HCT116 (cell line): ENCODE results near the gene CYP27A1.

Experiments
- ATF3 ChIP-seq: IDR thresholded peaks from 2 replicates; pipeline ENCODE4 v1.6.1; 2012
- CEBPB ChIP-seq: IDR thresholded peaks from 2 replicates; pipeline ENCODE4 v1.6.1; 2012; ENCODE audit warnings: low read depth
- CTCF ChIP-seq, 3 experiments: fragments of 200-600 bp in 1 of 3; sonication (generic) in 1 of 3; IDR thresholded peaks in 2 of 3; conservative IDR thresholded peaks in 1 of 3; 2 replicates each; pipeline ENCODE4 v1.5.1; 2012 to 2017; ENCODE audit warnings: low read depth in 2 of 3, low read length in 2 of 3, antibody characterized with exemption in 1 of 3, borderline replicate concordance in 1 of 3, control low read depth in 1 of 3, mild to moderate bottlenecking in 1 of 3, mixed read lengths in 1 of 3, mixed run types in 1 of 3, moderate library complexity in 1 of 3; ENCODE audit not compliant: insufficient read depth in 1 of 3
- EGR1 ChIP-seq: IDR thresholded peaks from 2 replicates; pipeline ENCODE4 v1.6.1; 2012; ENCODE audit warnings: low read depth
- EZH2 ChIP-seq: fragments of 200-600 bp; sonication (generic); IDR thresholded peaks from 2 replicates; pipeline ENCODE4 v1.6.1; 2017; ENCODE audit warnings: antibody characterized with exemption, mixed run types
- EZH2phosphoT487 ChIP-seq: fragments of 200-600 bp; IDR thresholded peaks from 2 replicates; pipeline ENCODE4 v1.6.1; 2018; ENCODE audit warnings: antibody characterized with exemption, borderline replicate concordance
- POLR2A ChIP-seq: IDR thresholded peaks from 2 replicates; pipeline ENCODE4 v1.7.0; 2011; ENCODE audit warnings: borderline replicate concordance; ENCODE audit not compliant: insufficient read depth, insufficient read length; ENCODE audit errors: extremely low read depth
- POLR2AphosphoS5 ChIP-seq: IDR thresholded peaks from 2 replicates; pipeline ENCODE4 v1.6.1; 2011; ENCODE audit warnings: mild to moderate bottlenecking, low read depth, low read length, moderate library complexity
- SRF ChIP-seq: IDR thresholded peaks from 2 replicates; pipeline ENCODE4 v1.6.1; 2012; ENCODE audit warnings: low read depth
- YY1 ChIP-seq: IDR thresholded peaks from 2 replicates; pipeline ENCODE4 v1.6.1; 2011; ENCODE audit warnings: low read length, low read depth, moderate library complexity, mild to moderate bottlenecking; ENCODE audit not compliant: insufficient replicate concordance; ENCODE audit errors: extremely low read depth
- ZFX ChIP-seq: fragments of 450-650 bp; IDR thresholded peaks from 2 replicates; pipeline ENCODE4 v1.6.1; 2017
- TF ChIP-seq, protein P1 (sequence below): IDR thresholded peaks from 2 replicates; pipeline ENCODE4 v1.6.1; 2012; ENCODE audit warnings: low read depth
- TF ChIP-seq, protein P2 (sequence below): IDR thresholded peaks from 2 replicates; pipeline ENCODE4 v1.6.1; 2012

- TF ChIP-seq CTCF (IDR thresholded peaks at IDR 0.05 in 2 of 3, conservative IDR thresholded peaks at IDR 0.05 in 1 of 3; ENCODE audit: borderline replicate concordance in 1 of 3, insufficient read depth in 1 of 3, low read depth in 2 of 3, low read length in 2 of 3) (no peak), YY1 (no peak), POLR2A (no peak), ZFX (no peak), POLR2AphosphoS5 (no peak), EZH2 (no peak), EGR1 (no peak), ATF3 (no peak), EZH2phosphoT487 (no peak), CEBPB (no peak), SRF (no peak)
- TF ChIP-seq, protein P1, sequence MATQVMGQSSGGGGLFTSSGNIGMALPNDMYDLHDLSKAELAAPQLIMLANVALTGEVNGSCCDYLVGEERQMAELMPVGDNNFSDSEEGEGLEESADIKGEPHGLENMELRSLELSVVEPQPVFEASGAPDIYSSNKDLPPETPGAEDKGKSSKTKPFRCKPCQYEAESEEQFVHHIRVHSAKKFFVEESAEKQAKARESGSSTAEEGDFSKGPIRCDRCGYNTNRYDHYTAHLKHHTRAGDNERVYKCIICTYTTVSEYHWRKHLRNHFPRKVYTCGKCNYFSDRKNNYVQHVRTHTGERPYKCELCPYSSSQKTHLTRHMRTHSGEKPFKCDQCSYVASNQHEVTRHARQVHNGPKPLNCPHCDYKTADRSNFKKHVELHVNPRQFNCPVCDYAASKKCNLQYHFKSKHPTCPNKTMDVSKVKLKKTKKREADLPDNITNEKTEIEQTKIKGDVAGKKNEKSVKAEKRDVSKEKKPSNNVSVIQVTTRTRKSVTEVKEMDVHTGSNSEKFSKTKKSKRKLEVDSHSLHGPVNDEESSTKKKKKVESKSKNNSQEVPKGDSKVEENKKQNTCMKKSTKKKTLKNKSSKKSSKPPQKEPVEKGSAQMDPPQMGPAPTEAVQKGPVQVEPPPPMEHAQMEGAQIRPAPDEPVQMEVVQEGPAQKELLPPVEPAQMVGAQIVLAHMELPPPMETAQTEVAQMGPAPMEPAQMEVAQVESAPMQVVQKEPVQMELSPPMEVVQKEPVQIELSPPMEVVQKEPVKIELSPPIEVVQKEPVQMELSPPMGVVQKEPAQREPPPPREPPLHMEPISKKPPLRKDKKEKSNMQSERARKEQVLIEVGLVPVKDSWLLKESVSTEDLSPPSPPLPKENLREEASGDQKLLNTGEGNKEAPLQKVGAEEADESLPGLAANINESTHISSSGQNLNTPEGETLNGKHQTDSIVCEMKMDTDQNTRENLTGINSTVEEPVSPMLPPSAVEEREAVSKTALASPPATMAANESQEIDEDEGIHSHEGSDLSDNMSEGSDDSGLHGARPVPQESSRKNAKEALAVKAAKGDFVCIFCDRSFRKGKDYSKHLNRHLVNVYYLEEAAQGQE = no peak
- TF ChIP-seq, protein P2, sequence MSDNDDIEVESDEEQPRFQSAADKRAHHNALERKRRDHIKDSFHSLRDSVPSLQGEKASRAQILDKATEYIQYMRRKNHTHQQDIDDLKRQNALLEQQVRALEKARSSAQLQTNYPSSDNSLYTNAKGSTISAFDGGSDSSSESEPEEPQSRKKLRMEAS = no peak
Measured at GRCh38 chr2:218813771-218814460, 32.0 kb downstream of the CYP27A1 start.
